Measurements from ENCODE around the gene NTN1.

NTN1 gene

DNA sequence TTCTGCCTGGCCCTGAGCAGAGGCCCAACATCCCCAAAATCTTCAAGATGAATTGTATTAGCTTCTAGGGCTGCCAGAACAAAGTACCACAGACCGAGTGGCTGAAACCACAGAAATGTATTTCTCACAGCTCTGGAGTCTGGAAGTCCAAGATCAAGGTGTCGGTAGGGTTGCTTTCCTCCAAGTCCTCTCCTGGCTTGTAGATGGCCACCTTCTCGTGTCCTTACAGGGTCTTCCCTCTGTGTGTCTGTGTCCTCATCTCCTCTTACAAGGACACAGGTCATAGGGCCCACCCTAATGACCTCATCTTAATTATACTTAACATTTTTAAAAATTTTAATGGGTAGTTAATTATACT lies 215.7 kb downstream of the NTN1 start:
- no peak for DNase-seq

DNA sequence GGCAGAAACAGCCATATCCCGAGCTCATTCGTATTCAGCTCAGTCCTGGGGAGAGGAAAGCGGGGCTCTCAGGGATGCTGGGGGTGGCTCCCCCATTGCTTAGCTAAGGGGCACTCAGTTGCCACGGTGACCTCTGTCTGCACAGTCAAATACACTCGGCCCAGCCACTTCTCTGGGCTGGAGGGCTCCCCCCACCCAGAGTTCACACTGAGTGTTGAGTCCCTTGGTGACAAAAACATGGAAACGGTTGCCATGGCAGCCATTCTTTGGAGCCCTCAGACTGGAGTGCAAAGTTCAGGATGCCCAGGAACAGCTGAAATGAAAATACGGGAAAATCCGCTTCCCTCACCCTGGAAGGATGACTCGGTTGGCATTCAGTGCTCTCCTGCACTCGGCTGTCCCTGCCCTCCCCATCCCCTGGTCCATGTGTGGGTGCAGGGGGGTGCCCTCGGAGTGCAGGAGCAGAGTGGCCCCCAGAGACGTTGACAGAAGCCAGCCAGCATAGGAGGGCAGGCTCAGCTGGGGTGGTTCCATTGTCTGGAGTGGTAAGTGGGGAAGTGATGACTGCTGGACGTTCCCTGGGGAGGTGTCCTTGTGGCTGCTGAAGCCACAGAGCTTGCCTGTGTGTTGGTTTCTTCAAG lies 216.5 kb downstream of the NTN1 start:
- DNase-seq: no peak

DNA sequence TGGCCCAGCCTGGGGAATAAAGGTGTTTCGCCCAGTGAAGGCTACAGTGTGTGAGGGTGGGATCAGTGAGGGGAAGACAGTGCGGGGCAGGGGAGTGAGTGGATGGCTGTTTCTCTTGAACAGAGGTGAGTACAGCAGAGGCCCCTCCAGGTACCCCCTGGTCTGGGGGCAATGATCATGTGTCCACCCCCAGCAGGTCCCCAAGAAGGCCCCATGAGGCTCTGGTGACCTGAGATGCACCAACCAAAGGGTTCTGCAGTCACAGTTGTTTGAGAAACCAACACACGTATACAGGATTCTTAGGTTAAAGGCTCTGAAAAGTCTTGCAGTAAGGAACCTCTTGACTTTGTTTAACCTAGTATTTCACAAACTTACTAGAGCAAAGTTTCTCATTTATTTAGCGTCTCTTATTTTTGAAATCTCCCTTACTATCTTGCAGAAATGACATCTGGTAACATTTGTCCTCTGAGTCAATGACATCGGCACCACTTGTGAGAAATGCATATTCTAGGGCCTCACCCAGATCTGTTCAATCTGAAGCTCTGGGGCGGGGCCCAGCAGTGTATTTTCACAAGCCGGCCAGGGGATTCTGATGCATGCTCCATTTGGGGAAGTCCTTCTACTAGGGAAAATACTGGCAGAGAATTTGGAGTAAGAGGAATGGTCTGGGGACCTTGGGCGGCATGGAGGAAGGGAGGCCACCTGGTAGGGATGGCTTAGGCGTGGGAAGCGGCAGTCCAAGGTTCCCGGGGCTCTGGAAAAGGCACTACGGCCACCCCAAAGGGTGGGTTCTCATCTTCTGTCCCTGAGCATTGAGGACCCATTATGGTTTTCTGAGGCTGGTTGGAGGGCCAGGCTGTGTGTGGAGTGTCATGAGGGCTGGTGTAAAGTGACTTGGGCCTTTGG lies 217.3 kb downstream of the NTN1 start:
- peak; percentile 32 for DNase-seq

DNA sequence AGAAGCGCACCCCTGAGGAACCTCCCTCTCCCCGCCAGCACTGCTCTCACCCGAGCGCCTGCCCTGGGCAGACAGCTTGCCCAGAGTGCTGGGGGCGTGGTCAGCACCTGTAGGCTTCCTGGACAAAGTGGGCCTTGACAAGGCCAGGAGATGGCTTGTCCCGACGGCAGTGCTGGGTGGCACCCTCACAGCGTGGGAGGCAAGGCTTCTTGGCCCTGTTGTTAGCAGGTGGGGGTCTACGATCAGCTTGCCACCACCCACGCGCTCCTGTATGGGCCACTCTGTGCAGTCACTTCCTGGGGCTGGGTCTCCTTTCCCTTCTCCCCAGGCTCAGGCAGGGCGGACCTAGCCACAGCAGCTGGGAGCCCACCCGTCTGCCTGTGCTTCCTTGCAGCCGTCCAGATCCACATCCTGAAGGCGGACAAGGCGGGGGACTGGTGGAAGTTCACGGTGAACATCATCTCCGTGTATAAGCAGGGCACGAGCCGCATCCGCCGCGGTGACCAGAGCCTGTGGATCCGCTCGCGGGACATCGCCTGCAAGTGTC lies 218.0 kb downstream of the NTN1 start:
- no peak for DNase-seq

DNA sequence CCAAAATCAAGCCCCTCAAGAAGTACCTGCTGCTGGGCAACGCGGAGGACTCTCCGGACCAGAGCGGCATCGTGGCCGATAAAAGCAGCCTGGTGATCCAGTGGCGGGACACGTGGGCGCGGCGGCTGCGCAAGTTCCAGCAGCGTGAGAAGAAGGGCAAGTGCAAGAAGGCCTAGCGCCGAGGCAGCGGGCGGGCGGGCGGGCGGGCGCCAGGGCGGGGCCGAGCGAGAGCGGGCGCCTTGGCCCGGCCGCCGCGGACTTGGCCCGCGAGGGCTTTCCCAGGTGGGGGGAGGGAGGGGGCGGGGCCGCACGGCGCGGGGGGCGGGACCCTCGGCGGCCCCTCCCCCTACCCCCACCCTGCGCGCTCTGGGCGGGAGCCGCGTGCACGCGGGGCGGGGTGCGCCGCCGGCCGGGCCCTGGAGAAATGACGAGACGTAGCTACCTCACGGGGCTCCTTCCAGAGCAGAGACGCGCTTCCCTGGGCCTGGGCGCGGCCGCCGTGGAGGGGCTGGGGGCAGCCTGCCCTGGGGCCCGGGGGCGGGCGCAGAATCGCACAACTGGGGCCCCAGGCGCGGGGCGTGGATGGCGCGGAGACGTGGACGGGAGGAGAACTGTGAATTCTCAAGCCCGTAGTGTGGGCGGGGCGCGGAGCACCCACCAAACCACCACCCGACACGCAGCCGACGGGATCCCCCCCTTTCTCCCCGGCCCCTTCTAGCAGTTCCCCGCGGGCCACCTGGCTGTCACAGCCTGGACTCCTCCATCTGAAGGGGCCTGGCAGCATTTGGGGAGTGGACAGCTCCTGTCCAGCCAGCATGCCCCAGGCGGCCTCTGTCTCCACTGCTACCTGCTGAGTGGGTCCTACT lies 218.7 kb downstream of the NTN1 start:
- peak; percentile 80 for DNase-seq

DNA sequence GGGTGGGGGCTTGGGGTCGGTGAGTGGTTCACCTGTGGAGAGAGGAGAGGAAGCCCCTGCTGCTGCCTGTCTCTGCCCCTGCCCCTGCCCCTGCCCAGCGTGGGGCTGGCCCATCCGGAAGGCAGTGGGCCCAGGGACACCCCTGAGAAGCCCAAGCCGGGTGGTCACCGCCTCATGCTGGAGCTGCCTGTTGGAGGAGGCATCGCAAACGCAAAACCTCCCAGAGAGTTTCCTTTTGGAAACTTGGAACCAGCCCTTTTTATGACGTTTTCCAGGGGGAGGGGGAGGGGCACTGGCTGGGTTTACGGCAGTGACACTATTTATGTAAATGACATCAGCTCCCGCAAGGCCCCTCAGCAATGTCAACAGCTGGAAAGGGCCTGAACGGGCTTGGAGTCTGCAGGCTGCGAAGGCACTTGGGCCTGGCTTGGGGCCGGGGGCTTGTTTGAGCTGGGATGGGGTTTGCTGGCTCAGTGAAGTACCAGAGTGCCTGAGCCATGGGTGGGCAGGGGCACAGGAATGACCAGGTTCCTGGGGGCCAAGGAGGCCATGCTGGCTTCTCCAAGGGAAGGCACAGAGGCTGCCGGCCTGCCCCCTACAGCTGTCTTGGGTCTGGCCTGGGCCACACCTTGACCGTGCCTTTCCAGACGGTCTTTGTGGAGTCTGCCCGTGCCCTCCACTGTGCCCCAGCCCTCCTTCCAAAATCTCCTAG lies 219.5 kb downstream of the NTN1 start:
- DNase-seq: no peak

DNA sequence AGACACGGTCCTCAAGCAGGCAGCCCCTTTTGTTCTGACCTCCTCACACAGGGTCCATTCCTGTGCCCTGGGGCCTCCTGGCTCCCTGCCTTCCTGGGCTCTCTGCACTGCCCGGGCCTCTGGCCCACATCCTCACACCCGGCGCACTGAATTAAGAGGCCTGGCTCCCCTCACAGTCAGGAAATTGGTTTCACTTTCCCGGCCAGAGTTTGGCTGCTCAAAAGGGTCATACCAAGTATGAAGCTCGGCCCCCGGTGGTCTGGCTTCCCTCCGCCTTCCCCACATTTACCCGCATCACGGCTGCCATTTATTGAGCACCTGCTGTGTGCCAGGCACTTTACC lies 220.0 kb downstream of the NTN1 start:
- DNase-seq: no peak

DNA sequence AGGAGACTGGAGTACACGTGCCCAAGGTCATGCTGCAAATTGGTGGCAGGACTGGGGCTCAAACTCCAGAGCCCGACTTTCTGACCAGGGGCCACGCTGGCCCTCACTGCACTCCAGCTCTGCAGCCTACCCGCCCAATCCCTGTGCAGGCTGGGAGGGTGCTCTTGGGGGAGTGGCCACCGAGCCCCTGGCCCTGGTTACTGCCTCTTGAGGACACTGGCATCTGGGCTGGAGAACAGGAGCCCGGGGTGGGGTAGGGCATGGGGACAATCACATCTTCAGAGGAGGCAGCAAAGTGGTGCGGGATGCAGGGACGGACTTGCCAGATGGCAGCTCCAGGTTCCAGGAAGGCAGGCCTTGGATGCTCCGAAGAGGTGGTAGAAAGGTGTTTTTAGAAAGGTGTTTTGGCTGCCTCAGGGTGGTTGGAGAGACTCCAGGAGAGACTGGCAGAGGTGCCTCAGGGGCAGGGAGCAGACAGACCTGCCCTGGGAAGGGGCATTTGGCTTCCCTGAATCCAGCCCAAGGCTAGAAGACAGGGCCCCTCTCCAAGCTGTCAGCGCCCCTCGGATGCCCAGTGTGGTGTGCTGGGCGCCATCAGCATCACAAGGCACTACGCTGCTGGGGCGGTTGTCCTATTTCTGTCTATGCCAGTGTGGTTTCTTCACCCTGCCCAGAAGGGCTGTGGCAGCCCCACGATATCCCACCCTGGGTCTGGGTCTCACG lies 220.6 kb downstream of the NTN1 start:
- DNase-seq: no peak

DNA sequence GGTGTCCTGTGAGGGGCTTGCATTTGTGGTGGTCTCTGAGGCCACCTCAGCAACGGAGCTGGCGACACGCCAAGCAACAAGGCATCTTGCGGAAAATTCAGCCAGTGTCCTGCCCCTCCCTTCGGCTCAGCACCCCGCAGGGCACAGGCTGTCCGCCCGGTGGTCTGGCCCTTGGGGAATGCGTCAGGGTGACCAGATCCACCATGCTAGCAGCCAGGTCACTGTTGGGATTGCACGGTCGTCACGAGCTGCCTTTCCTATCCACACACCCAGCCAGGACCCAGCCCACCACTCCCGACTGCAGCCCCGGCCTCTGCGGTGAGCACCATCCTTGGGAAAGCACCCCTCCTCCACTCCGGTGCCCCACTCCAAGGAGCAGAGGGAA lies 221.2 kb downstream of the NTN1 start:
- DNase-seq: no peak

DNA sequence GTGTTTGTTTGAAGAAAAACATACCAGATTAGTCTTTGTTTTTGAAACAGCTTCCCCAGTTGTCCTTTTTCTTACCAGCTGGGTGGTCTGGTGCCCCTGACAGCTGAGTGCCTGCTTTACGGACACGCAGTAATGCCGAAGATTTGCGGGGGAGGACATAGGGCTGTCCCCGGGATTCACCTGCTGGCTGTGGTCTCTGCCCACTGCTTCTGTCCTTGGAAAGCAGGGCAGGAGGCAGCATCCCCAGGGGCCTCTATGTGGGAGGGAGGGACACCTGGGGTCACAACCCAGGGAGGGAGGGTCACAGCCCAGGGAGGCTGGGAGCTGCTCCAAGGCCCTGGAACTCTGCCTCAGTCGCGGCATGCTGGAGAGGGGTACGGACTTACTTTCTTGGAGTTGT lies 221.7 kb downstream of the NTN1 start:
- no peak for DNase-seq

DNA sequence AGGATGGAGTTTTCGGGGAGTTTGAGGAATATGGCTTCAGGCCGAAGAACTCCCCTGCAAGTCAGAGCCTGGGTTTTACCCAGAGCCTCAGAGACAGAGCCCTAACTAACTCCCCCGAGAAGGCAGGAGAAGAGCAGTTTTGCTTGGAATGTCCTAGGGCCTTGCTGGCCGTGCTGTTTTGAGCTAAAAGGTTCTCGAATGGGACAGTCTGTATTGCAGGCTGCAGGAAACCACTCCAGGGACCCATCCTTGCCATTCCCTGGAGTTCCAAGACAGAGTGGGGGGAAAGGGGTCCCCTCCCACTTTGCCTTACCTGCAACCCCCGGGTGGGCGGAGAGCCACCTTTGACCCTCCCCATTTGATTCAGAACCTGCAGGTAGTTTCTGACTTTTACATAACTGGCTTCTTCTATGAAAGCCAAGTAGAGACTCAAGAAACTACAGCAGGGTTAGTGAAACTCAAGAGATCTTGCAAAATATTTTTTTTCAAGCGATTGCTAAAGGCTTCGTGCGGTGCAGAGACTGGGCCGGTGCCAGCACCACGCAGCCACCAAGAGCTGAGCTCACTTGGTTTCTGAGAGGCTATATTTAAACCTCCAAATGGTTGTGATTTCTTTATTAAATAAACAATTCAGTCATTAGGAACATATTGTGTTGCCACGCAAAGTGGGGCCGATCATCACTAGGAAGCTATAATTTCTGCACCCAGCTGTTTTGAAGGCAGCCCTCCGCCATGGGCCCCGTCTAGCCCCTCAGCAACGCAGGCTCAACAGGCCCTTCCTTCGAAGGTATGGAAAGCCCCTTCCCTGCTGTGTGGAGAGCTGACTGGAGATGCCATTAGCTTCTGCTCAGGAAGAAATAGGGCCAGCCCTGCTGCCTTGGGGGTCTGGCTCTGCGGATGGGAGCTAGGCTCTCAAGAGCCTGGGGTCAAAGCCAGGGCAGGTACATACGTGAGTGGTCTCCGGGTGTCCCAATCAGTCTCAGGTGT lies 223.0 kb downstream of the NTN1 start:
- DNase-seq: peak; percentile 3

DNA sequence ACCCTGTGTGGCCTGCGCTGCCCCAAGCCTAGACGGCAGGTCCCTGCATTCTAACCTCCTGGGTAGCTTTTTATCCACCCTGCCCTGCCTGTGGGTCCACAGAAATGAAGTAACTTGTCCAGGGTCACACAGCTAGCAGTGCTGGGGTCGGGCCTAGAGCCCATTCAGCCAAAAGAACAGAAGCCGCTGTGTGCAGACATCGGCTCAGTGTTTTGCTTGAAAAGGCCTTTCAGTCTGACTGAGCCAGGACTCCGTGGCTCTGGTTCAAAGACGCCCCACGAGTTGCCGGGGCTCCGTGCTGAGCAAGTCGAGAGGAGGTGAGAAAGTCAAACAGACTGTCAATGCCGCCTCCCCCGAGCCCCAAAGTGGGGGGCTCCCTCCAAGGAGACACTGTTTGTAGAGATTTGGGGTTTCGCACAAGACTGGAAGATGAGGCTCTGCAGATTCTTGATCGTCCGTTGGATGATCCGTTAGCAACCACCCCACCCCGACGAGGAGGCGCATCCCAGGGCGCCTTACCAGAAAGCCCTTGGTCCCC lies 226.2 kb downstream of the NTN1 start:
- no peak for DNase-seq

DNA sequence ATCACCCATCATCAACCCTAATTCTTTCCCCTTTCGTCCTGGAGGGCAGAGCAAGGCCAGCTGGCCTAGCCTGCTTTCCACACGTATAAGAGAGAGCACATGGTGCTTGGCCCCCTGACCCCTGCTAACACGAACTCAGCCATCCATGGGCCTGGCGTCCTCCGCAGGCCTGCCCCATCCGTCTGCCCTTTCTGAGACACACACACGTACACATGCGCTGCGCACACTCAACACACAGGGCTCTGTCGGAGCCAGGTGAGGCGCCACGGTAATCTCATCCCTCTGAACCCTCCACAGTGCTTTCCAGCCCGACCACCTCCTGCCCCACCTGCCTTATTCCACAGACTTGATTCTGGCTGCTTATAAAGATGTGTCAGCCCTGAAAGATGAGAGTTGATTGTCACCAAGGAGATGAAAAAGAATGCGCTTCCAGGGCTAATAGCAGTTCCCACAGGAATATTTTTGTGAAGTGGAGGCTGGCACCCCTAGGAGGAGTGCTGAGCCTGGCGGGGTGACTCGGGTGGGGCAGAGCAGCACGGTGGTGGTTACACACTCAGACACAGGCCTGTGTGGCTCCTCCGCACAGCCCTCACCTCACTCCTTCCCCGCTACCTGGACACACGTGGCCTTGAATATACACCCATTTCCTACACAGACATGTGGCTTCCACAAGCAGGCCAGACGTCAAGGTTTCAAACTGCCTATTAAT lies 228.1 kb downstream of the NTN1 start:
- DNase-seq: no peak

DNA sequence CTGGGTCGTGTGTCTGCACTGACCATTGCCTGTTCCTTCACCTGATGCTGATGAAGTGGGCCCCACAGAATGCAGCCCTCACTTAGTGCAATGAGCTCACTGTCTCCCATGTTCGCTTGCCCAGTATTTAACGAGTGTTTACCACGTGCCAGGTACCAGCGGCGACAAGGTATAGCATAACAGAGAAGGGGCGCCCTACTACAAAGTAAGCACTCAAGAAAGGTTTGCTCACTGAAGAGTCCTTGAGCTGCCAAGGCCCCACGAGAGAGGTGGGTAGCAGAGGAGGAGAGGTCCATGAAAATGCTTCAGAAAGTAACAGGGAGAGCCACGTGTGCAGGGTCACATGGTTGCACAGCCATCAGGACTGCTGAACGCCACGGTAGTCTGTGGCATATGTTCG lies 230.0 kb downstream of the NTN1 start:
- no peak for DNase-seq

DNA sequence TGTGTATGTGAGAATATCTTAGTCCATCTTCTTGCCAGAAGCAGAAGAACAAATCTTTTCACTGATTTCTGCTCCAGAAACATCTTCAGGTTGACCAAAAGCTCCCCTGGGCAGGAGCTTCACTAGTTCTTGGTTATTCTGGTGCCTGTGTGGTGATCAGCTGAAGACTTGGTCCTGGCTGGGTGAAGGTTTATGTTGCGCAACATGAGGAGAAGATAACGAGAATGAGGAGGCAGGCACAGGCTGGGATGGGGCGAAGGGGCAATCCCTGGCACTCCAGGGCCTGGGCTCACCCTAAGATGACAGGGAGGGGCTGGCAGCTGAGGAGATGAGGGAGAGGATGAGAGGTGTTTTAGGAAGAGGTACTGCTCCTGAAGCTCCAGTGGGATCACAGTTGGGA lies 232.0 kb downstream of the NTN1 start:
- DNase-seq: no peak

DNA sequence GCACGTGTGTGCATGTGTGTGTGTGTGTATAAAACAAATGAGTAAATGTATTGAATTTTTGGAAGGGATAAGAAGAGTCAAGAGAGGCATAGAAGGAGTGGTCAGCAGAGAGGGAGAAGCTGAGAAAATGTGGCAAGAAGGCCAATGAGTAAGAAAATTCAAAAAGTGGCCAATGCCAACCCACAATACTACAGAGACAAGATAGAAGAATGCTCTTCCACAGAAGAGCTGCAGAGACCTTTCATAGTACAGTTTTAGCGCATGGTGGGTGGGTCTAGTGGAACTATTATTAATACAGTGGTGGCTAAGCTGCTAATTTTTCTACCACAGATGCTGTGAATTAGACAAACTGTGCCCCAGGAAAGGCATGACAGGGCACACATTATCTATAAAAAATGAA lies 233.5 kb downstream of the NTN1 start:
- no peak for DNase-seq

DNA sequence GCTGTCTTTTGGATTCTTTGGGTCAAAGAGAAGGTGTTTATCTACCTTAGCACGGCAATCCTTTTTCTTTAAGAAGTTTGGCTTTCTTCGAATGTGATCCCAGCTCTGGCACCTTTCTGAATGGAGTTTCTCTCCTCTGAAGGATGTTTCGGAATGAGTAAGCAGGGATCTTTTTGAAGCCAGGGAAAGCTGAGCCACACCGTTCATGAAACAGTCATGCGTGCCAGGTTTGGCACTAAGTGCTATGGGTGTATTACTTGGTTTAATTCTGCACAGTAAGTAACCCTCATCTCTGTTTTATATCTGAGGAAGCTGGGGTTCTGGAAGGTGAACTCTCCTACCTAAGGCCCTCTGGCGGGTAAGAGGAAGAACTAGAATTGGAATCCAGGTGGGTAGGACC lies 234.5 kb downstream of the NTN1 start:
- DNase-seq: no peak

DNA sequence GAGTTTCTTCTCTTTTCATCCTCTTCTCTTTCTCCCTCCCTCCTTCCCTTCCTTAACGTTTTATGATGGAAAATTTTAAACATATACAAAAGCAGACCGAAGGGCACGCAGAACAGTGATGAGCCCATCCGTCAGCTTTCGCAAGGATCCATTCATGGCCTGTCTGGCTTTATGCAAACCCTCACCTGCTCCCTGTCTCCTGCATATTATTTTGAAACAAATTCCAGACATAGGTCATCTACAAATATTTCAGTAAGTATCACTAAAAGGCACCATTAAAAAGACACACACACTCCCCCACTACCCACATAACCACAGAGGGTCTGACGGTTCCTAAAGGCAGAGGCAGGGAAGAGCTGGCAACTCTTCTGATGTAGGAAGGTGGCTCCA lies 235.0 kb downstream of the NTN1 start:
- no peak for DNase-seq

DNA sequence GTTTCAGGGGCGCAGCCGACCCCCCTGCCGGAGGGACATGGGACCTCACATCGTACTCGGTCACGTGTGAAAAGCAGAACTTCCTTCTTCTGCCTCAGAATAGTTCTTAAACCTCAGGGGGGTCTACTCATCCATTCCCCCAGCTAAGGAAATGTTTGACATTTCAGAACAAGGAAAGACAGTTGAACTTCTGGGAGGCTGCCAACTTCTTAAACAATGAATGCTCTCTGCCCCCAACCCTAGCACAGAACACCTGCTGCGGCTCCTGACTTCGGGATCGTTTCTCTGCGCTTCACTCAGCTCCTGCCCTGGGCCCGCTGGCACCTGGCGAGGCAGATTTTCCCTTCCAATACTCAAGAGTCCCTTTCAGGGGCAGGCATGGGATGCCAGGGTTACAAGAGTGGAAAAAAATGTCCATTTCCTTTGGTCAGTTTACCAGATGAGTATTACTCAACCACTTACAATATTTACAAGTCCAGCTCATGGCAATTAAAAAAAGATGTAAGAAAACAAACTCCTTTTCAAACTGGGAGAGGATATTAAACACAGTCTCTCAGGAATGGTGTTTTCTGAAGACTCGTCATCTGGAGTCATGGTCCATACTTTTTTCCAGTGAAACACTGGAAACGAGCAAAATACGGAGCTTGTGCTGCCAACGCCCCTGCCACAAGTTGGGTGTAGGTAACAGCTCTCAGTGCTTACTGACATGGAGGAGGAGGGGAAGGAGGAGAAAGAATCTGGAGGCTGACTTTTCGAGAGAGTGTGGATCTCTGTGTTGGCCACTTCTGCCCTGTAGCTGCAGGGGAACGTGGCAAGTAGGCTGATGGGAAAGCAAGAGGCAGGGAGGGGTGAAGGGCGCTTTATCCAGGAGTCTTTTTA lies 235.7 kb downstream of the NTN1 start:
- DNase-seq: no peak

Data from inflammatory macrophage treated with lipopolysaccharide for 4 hours (primary cell).